CD4-positive, alpha-beta T cell (primary cell): Measurements from ENCODE around the gene DEFB123. TPM values are rescaled to one million over a fixed set of nuclear protein-coding genes. Genes with fewer than 3 reads are reported as not detected.

Experiments used
- ATAC-seq: fragments of 200-7000 bp; cut with Tn5 transposase; one replicate; pipeline ENCODE4 v1.10.0; 2022; ENCODE audit warnings: mild to moderate bottlenecking; ENCODE audit not compliant: poor library complexity
- CTCF ChIA-PET: fragments of 350-600 bp; sonication (Branson Sonifier 250); formaldehyde crosslinking; loops from one replicate; lab custom pipeline; 2021; ENCODE audit warnings: antibody characterized with exemption, inconsistent platforms; lab: Charles Lee
- POLR2A ChIA-PET: fragments of 350-600 bp; sonication (Branson Sonifier 250); formaldehyde crosslinking; loops from one replicate; lab custom pipeline; 2021; ENCODE audit warnings: antibody characterized with exemption, inconsistent platforms; lab: Charles Lee
- DNase-seq, 14 experiments: peaks; one replicate each; pipeline ENCODE4 v3.0.0-alpha.2; 2013 to 2020; ENCODE audit warnings: mixed read lengths in 2 of 14
- H3K27ac ChIP-seq, 2 donors: one replicate each; pipeline versions ENCODE4 v1.5.1 to v1.7.0; 2013; ENCODE audit warnings: low read length in 2 of 2, low read depth in 1 of 2, mild to moderate bottlenecking in 1 of 2
- H3K27me3 ChIP-seq, 2 experiments: 1 replicate in 1 of 2; 2 replicates in 1 of 2; pipeline versions ENCODE4 v1.6.1 to v1.7.0; 2013; ENCODE audit warnings: low read length in 2 of 2, control low read depth in 1 of 2, mild to moderate bottlenecking in 1 of 2, moderate library complexity in 1 of 2; ENCODE audit not compliant: insufficient read depth in 2 of 2, control insufficient read depth in 1 of 2
- H3K36me3 ChIP-seq: one replicate; pipeline ENCODE4 v1.6.1; 2013; ENCODE audit warnings: low read length, control low read depth; ENCODE audit not compliant: insufficient read depth
- H3K4me1 ChIP-seq: one replicate; pipeline ENCODE4 v1.6.1; 2013; ENCODE audit warnings: low read length, control low read depth; ENCODE audit not compliant: insufficient read depth
- H3K4me3 ChIP-seq: one replicate; pipeline ENCODE4 v1.5.1; 2013; ENCODE audit warnings: mild to moderate bottlenecking, low read length, moderate library complexity
- H3K9me3 ChIP-seq, 2 experiments: 1 replicate in 1 of 2; 2 replicates in 1 of 2; pipeline versions ENCODE4 v1.6.1 to v1.7.0; 2013; ENCODE audit warnings: low read length in 2 of 2, mild to moderate bottlenecking in 2 of 2, control low read depth in 1 of 2, moderate library complexity in 1 of 2; ENCODE audit not compliant: control insufficient read depth in 1 of 2, insufficient read depth in 1 of 2
- H3K27ac Mint-ChIP-seq: one replicate; pipeline ENCODE4 v1.8.0; 2020; ENCODE audit warnings: mixed read lengths
- H3K27me3 Mint-ChIP-seq: one replicate; pipeline ENCODE4 v1.8.0; 2021; ENCODE audit warnings: mixed read lengths
- H3K36me3 Mint-ChIP-seq: one replicate; pipeline ENCODE4 v1.8.0; 2021; ENCODE audit warnings: low read depth, mixed read lengths
- H3K4me1 Mint-ChIP-seq: one replicate; pipeline ENCODE4 v1.8.0; 2021; ENCODE audit warnings: low read depth, mixed read lengths
- H3K4me3 Mint-ChIP-seq: one replicate; pipeline ENCODE4 v1.8.0; 2020; ENCODE audit warnings: mild to moderate bottlenecking, mixed read lengths
- H3K9me3 Mint-ChIP-seq: one replicate; pipeline ENCODE4 v1.8.0; 2020; ENCODE audit warnings: mixed read lengths
- intact Hi-C, 2 experiments: fragments of 100-400 bp; cut with DNase I in 1 of 2; cut with micrococcal nuclease in 1 of 2; formaldehyde crosslinking; loops; one replicate each; pipeline versions ENCODE4 v1.15.1 to v1.9.0; 2023 to 2025; cut with DNase I, micrococcal nuclease
- total RNA-seq, 174 experiments: library from RNA in 2 of 174; stranded (reverse) in 2 of 174; gene quantifications; one replicate each; pipeline ENCODE4 v1.2.3 and lab custom pipeline; 2021 to 2026
- TF ChIP-seq, protein P1 (sequence below): fragments of 200-600 bp; IDR thresholded peaks from one replicate; pipeline ENCODE4 v1.8.0; 2022; ENCODE audit warnings: antibody characterized with exemption, mild to moderate bottlenecking

The DEFB123 gene
- total RNA-seq, 2 experiments from 2014 or later, result not detected

DNA sequence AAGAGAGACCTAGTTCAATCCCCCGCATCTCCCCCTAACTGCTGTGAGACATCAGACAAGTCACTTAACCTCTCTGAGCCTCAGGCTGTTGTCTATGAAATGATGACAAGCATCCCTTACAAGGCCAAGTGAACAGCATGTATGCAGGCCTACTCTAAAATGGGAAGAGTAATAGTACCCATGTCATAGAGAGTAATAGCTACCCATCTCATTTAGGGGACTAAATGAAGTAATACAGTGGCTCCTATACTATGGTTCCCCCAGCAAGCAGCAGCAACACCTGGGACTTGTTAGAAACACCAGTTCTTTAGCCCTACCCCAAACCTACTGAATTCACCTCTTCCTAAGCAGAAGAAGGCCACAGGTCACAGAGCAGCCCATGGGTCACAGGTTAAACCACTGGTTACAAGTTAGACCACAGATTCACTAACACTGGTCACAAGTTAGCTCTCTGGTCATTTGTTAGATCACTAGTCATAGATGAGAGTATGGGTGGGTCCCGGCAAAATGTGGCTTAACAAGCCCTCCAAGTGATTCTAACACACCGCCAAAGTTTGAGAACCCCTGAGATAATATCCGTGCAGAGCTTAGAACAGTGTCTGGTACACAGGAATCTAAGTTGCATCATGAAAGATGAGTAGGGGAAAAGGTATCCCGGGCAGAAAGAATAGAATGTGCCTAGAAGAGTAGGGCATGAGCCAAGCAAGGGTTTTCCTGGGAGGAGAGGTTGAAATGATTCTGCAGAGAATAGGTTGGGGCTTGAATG lies 33.1 kb downstream of the DEFB123 start:
- no peaks in the 10 kb centered on the region for H3K9me3 Mint-ChIP-seq
- POLR2A ChIA-PET, result no interaction called here
- DNase-seq (no peak), ATAC-seq (no peak)
- TF ChIP-seq, protein P1, sequence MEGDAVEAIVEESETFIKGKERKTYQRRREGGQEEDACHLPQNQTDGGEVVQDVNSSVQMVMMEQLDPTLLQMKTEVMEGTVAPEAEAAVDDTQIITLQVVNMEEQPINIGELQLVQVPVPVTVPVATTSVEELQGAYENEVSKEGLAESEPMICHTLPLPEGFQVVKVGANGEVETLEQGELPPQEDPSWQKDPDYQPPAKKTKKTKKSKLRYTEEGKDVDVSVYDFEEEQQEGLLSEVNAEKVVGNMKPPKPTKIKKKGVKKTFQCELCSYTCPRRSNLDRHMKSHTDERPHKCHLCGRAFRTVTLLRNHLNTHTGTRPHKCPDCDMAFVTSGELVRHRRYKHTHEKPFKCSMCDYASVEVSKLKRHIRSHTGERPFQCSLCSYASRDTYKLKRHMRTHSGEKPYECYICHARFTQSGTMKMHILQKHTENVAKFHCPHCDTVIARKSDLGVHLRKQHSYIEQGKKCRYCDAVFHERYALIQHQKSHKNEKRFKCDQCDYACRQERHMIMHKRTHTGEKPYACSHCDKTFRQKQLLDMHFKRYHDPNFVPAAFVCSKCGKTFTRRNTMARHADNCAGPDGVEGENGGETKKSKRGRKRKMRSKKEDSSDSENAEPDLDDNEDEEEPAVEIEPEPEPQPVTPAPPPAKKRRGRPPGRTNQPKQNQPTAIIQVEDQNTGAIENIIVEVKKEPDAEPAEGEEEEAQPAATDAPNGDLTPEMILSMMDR, result no peak
- no peaks in the 10 kb centered on the region for H3K36me3 Mint-ChIP-seq
- peaks cover 22 to 35% of the 10 kb centered on the region in 2 experiments for H3K27me3 ChIP-seq
- peaks cover 0 to 17% of the 10 kb centered on the region in 2 experiments for H3K9me3 ChIP-seq
- no peak overlapping the region for H3K27ac Mint-ChIP-seq
- intact Hi-C loops, result no loop called here
- H3K4me3 ChIP-seq, result no peak overlapping the region
- H3K4me1 Mint-ChIP-seq, result no peaks in the 10 kb centered on the region
- no peak overlapping the region for H3K4me3 Mint-ChIP-seq
- H3K4me1 ChIP-seq, result peaks cover 8% of the 10 kb centered on the region
- H3K36me3 ChIP-seq, result no peaks in the 10 kb centered on the region
- no peak overlapping the region for H3K27ac ChIP-seq
- CTCF ChIA-PET, result no interaction called here
- peaks cover 56% of the 10 kb centered on the region for H3K27me3 Mint-ChIP-seq

DNA sequence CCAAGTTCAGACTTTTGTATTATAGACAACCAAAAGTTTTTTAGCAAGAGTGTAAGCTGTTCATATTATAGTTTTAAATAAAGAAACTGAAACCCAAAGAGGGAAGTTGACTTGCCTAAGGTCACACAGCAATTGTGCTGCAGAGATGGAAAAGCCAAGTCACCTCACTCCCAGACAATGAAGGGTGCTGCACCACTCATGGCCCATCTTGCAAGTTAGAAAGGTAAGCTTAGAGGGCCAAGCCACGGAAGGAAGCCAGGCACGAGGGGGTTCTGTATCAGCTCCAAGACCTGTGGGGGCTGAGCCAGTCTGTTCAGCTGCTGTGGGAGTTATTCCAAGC lies 33.6 kb downstream of the DEFB123 start:
- H3K4me3 Mint-ChIP-seq, result no peak overlapping the region
- H3K9me3 Mint-ChIP-seq, result no peaks in the 10 kb centered on the region
- peaks cover 8% of the 10 kb centered on the region for H3K4me1 ChIP-seq
- ChIA-PET CTCF (interaction anchor here (1.3 kb wide), 1 partner anchor 29 kb away, joined by 3 read pairs; no protein-coding TSS in a partner anchor), POLR2A (no interaction called here)
- no peaks in the 10 kb centered on the region for H3K36me3 ChIP-seq
- no peak overlapping the region for H3K27ac Mint-ChIP-seq
- intact Hi-C loops, result no loop called here
- H3K4me1 Mint-ChIP-seq, result no peaks in the 10 kb centered on the region
- no peak for DNase-seq
- peaks cover 22 to 35% of the 10 kb centered on the region in 2 experiments for H3K27me3 ChIP-seq
- H3K4me3 ChIP-seq, result no peak overlapping the region
- TF ChIP-seq, protein P1, result no peak
- no peaks in the 10 kb centered on the region for H3K36me3 Mint-ChIP-seq
- H3K27me3 Mint-ChIP-seq, result peaks cover 59% of the 10 kb centered on the region
- H3K9me3 ChIP-seq, result peaks cover 0 to 17% of the 10 kb centered on the region in 2 experiments
- no peak for ATAC-seq
- no peak overlapping the region for H3K27ac ChIP-seq

DNA sequence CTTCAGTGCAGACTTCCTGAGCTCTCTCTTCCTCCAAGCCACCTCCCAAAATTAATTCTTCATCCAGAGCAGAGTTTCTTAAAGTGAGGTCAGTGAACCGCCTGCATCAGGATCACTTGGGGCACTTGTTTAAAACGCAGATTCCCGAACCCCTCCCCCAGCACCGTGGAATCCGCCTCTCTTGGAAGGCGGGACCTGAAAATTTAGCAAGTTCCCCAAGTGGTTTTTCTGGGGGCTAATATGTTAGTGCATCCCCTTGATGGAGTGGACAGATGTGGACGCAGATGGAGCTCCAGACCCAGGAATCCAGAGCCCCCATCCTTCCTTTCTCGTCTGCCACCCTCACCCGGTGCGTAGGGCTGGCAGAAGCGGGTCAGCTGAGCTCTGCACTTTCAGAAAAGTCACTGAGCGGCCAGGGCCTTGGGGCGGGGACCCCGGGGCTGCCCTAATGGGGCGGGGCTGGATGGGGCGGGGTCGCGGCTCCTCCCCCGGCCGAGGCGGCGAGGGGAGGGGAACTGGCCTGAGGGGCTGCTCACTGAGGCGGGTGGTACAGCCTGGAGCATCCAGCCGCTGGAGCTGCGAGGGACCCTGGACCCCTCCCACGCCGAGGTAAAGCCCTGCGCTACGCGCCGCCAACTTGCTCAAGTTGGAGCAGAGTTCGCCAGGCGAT lies 34.5 kb downstream of the DEFB123 start, which contains the start of the genes DEFB124 and REM1:
TSS of gene DEFB124 (minus strand) at position 370 of the 670 bp plus-strand sequence. CDS start 2,114 bp downstream, outside the sequence.
TSS of gene REM1 (plus strand) at position 531 of the 670 bp plus-strand sequence. CDS start 1,158 bp downstream, outside the sequence.
- Histone ChIP-seq H3K9me3 (peaks cover 0 to 17% of the 10 kb centered on the region in 2 experiments), H3K4me3 (no peak within 1 kb of the TSS), H3K36me3 (no peaks in the 10 kb centered on the region), H3K27ac (no peak within 1 kb of the TSS), H3K27me3 (peaks cover 22 to 35% of the 10 kb centered on the region in 2 experiments), H3K4me1 (peaks cover 8% of the 10 kb centered on the region)
- no peak for DNase-seq
- no peak for ATAC-seq
- TF ChIP-seq, protein P1, result no peak
- CTCF ChIA-PET, result interaction anchor here (0.8 to 1.3 kb wide), 2 partner anchors 15 to 28 kb away, joined by 3 read pairs; no protein-coding TSS in a partner anchor
- Mint-ChIP-seq H3K4me3 (no peak within 1 kb of the TSS), H3K27me3 (peaks cover 62% of the 10 kb centered on the region), H3K36me3 (no peaks in the 10 kb centered on the region), H3K9me3 (no peaks in the 10 kb centered on the region), H3K4me1 (no peaks in the 10 kb centered on the region), H3K27ac (no peak within 1 kb of the TSS)
- intact Hi-C loops, result no loop called here
- POLR2A ChIA-PET, result no interaction called here
